SK-N-SH treated with all-trans-retinoic acid at 6 μM for 48 hours (cell line): ENCODE measurements around the gene FAM83D.

Experiments used
- ATAC-seq: fragments of 200-7000 bp; cut with Tn5 transposase; 3 replicates; pipeline ENCODE4 v1.9.1; 2020; ENCODE audit warnings: mild to moderate bottlenecking, moderate library complexity
- ARNTL ChIP-seq: fragments of 450-650 bp; formaldehyde crosslinking; IDR thresholded peaks from 2 replicates; pipeline ENCODE4 v1.5.0; 2020; ENCODE audit warnings: low read depth, mild to moderate bottlenecking, moderate library complexity, borderline replicate concordance
- BACH2 ChIP-seq: fragments of 250-450 bp; sonication (Bioruptor Pico); IDR thresholded peaks from 2 replicates; pipeline ENCODE4 v1.9.0; 2021; ENCODE audit warnings: mild to moderate bottlenecking, borderline replicate concordance
- CSDC2 ChIP-seq: fragments of 250-450 bp; sonication (Bioruptor Pico); IDR thresholded peaks from 2 replicates; pipeline ENCODE4 v1.5.0; 2020; ENCODE audit warnings: mild to moderate bottlenecking, moderate library complexity
- ESRRG ChIP-seq: fragments of 250-450 bp; sonication (Bioruptor Pico); IDR thresholded peaks from 2 replicates; pipeline ENCODE4 v1.6.1; 2021; ENCODE audit warnings: mild to moderate bottlenecking
- GLIS3 ChIP-seq: fragments of 250-450 bp; sonication (Bioruptor Pico); IDR thresholded peaks from 2 replicates; pipeline ENCODE4 v1.5.0; 2020; ENCODE audit warnings: mild to moderate bottlenecking, moderate library complexity
- ISL1 ChIP-seq: fragments of 250-450 bp; sonication (Bioruptor Pico); IDR thresholded peaks from 2 replicates; pipeline ENCODE4 v2.1.2; 2022; ENCODE audit warnings: mild to moderate bottlenecking, moderate library complexity
- PPARA ChIP-seq: fragments of 250-450 bp; sonication (Bioruptor Pico); IDR thresholded peaks from 2 replicates; pipeline ENCODE4 v1.5.0; 2020; ENCODE audit warnings: mild to moderate bottlenecking, borderline replicate concordance
- RARB ChIP-seq: fragments of 250-450 bp; sonication (Bioruptor Pico); IDR thresholded peaks from 2 replicates; pipeline ENCODE4 v1.8.0; 2021; ENCODE audit warnings: mild to moderate bottlenecking, moderate library complexity
- SNAI2 ChIP-seq: fragments of 250-450 bp; sonication (Bioruptor Pico); IDR thresholded peaks from 2 replicates; pipeline ENCODE4 v1.5.0; 2020; ENCODE audit warnings: mild to moderate bottlenecking, moderate library complexity
- TOX ChIP-seq: fragments of 250-450 bp; sonication (Bioruptor Pico); IDR thresholded peaks from 2 replicates; pipeline ENCODE4 v1.8.0; 2021; ENCODE audit warnings: mild to moderate bottlenecking, moderate library complexity, borderline replicate concordance
- ZC3H10 ChIP-seq: fragments of 250-450 bp; sonication (Bioruptor Pico); IDR thresholded peaks from 2 replicates; pipeline ENCODE4 v1.5.1; 2021; ENCODE audit warnings: mild to moderate bottlenecking, moderate library complexity
- ZFP3 ChIP-seq: fragments of 250-450 bp; sonication (Bioruptor Pico); IDR thresholded peaks from 2 replicates; pipeline ENCODE4 v1.5.0; 2020; ENCODE audit warnings: mild to moderate bottlenecking, moderate library complexity
- ZFP30 ChIP-seq: fragments of 450-650 bp; formaldehyde crosslinking; IDR thresholded peaks from 2 replicates; pipeline ENCODE4 v1.5.0; 2022; ENCODE audit warnings: mild to moderate bottlenecking, moderate library complexity
- ZNF565 ChIP-seq: fragments of 450-650 bp; formaldehyde crosslinking; conservative IDR thresholded peaks from 2 replicates; pipeline ENCODE4 v1.5.0; 2020; ENCODE audit warnings: low read depth, mild to moderate bottlenecking, moderate library complexity
- ZNF70 ChIP-seq: fragments of 450-650 bp; formaldehyde crosslinking; IDR thresholded peaks from 2 replicates; pipeline ENCODE4 v1.5.0; 2020; ENCODE audit warnings: mild to moderate bottlenecking, moderate library complexity
- ZNF8 ChIP-seq: fragments of 450-650 bp; formaldehyde crosslinking; IDR thresholded peaks from 2 replicates; pipeline ENCODE4 v1.5.0; 2020; ENCODE audit warnings: mild to moderate bottlenecking, moderate library complexity
- TF ChIP-seq, protein P1 (sequence below): fragments of 250-450 bp; sonication (Bioruptor Pico); IDR thresholded peaks from 2 replicates; pipeline ENCODE4 v1.5.1; 2020; ENCODE audit warnings: low read depth, mild to moderate bottlenecking, moderate library complexity
- TF ChIP-seq, protein P2 (sequence below): fragments of 250-450 bp; sonication (Bioruptor Pico); IDR thresholded peaks from 2 replicates; pipeline ENCODE4 v1.8.0; 2020; ENCODE audit warnings: mild to moderate bottlenecking, moderate library complexity, borderline replicate concordance
- TF ChIP-seq, protein P3 (sequence below): fragments of 250-450 bp; sonication (Bioruptor Pico); IDR thresholded peaks from 2 replicates; pipeline ENCODE4 v1.5.0; 2020; ENCODE audit warnings: mild to moderate bottlenecking, moderate library complexity
- TF ChIP-seq, protein P4 (sequence below): fragments of 250-450 bp; sonication (Bioruptor Pico); IDR thresholded peaks from 2 replicates; pipeline ENCODE4 v1.5.1; 2021; ENCODE audit warnings: mild to moderate bottlenecking, moderate library complexity
- TF ChIP-seq, protein P5 (sequence below): fragments of 250-450 bp; sonication (Bioruptor Pico); IDR thresholded peaks from 2 replicates; pipeline ENCODE4 v1.8.0; 2021; ENCODE audit warnings: low read depth, mild to moderate bottlenecking, moderate library complexity, borderline replicate concordance

The FAM83D gene

DNA sequence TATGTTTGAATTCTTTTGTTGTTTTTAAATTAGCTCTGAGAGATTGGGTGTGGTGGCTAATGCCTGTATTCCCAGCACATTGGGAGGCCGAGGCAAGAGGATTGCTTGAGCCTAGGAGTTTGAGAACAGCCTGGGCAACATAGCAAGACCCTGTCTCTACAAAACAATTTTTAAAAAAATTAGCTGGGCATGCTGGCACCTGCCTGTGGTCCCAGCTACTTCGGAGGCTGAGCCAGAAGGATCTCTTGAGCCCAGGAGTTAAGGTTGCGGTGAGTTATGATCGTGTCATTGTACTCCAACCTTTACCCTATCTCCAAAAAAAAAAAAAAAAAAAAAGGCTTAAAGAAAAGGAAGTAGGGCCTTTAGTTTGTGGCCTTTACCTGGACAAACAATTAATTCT is 58.8 kb downstream of the FAM83D start:
- TF ChIP-seq CSDC2, result no peak
- TF ChIP-seq, protein P1, sequence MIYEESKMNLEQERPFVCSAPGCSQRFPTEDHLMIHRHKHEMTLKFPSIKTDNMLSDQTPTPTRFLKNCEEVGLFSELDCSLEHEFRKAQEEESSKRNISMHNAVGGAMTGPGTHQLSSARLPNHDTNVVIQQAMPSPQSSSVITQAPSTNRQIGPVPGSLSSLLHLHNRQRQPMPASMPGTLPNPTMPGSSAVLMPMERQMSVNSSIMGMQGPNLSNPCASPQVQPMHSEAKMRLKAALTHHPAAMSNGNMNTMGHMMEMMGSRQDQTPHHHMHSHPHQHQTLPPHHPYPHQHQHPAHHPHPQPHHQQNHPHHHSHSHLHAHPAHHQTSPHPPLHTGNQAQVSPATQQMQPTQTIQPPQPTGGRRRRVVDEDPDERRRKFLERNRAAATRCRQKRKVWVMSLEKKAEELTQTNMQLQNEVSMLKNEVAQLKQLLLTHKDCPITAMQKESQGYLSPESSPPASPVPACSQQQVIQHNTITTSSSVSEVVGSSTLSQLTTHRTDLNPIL, result no peak
- no peak for TF ChIP-seq ZC3H10
- TF ChIP-seq BACH2, result no peak
- no peak for TF ChIP-seq TOX (CRISPR knock-in tag)
- TF ChIP-seq, protein P2, sequence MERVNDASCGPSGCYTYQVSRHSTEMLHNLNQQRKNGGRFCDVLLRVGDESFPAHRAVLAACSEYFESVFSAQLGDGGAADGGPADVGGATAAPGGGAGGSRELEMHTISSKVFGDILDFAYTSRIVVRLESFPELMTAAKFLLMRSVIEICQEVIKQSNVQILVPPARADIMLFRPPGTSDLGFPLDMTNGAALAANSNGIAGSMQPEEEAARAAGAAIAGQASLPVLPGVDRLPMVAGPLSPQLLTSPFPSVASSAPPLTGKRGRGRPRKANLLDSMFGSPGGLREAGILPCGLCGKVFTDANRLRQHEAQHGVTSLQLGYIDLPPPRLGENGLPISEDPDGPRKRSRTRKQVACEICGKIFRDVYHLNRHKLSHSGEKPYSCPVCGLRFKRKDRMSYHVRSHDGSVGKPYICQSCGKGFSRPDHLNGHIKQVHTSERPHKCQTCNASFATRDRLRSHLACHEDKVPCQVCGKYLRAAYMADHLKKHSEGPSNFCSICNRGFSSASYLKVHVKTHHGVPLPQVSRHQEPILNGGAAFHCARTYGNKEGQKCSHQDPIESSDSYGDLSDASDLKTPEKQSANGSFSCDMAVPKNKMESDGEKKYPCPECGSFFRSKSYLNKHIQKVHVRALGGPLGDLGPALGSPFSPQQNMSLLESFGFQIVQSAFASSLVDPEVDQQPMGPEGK (CRISPR knock-in tag), result no peak
- no peak for TF ChIP-seq GLIS3
- TF ChIP-seq, protein P3, sequence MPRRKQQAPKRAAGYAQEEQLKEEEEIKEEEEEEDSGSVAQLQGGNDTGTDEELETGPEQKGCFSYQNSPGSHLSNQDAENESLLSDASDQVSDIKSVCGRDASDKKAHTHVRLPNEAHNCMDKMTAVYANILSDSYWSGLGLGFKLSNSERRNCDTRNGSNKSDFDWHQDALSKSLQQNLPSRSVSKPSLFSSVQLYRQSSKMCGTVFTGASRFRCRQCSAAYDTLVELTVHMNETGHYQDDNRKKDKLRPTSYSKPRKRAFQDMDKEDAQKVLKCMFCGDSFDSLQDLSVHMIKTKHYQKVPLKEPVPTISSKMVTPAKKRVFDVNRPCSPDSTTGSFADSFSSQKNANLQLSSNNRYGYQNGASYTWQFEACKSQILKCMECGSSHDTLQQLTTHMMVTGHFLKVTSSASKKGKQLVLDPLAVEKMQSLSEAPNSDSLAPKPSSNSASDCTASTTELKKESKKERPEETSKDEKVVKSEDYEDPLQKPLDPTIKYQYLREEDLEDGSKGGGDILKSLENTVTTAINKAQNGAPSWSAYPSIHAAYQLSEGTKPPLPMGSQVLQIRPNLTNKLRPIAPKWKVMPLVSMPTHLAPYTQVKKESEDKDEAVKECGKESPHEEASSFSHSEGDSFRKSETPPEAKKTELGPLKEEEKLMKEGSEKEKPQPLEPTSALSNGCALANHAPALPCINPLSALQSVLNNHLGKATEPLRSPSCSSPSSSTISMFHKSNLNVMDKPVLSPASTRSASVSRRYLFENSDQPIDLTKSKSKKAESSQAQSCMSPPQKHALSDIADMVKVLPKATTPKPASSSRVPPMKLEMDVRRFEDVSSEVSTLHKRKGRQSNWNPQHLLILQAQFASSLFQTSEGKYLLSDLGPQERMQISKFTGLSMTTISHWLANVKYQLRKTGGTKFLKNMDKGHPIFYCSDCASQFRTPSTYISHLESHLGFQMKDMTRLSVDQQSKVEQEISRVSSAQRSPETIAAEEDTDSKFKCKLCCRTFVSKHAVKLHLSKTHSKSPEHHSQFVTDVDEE (CRISPR knock-in tag), result no peak
- TF ChIP-seq ESRRG, result no peak
- TF ChIP-seq, protein P4, sequence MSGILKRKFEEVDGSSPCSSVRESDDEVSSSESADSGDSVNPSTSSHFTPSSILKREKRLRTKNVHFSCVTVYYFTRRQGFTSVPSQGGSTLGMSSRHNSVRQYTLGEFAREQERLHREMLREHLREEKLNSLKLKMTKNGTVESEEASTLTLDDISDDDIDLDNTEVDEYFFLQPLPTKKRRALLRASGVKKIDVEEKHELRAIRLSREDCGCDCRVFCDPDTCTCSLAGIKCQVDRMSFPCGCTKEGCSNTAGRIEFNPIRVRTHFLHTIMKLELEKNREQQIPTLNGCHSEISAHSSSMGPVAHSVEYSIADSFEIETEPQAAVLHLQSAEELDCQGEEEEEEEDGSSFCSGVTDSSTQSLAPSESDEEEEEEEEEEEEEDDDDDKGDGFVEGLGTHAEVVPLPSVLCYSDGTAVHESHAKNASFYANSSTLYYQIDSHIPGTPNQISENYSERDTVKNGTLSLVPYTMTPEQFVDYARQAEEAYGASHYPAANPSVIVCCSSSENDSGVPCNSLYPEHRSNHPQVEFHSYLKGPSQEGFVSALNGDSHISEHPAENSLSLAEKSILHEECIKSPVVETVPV, result no peak
- no peak for TF ChIP-seq RARB (CRISPR knock-in tag)
- no peak for TF ChIP-seq ZFP3 (CRISPR knock-in tag)
- no peak for TF ChIP-seq ARNTL
- no peak for TF ChIP-seq PPARA
- TF ChIP-seq, all 23 proteins: peak for 0
- ATAC-seq, result peak; percentile 19

DNA sequence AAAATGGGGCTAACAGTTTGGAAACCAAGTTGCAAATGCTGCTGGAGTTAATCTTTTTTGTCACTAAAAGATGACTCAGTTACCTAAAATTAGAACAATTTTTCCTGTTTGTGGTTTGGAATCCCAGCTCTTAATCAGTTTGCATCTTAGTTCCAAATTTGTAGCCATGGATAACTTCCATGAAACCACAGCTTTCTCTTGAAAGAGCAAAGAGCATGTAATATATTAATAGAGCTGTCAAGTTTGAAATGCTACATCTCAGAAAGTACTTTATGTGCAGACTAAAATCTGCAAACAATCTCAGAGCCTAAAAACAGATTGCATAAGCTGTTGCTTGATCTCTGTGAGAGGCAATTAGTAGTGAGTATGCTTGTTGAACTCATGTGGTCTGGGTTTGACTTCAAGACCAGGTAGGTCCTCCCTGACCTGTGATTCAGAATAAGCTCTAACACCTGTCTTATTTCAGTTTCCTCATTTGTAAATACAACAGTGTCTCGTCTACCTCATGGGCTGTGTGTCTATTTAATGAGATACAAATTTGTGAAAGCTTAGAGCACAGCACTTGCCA is 59.5 kb downstream of the FAM83D start:
- TF ChIP-seq ZFP30 (CRISPR knock-in tag) (no peak), ZC3H10 (peak; percentile 82), TOX (CRISPR knock-in tag) (peak; percentile 97), BACH2 (no peak), CSDC2 (no peak), SNAI2 (CRISPR knock-in tag) (no peak), ZNF70 (no peak), ZNF8 (CRISPR knock-in tag) (no peak), ZNF565 (CRISPR knock-in tag) (no peak), PPARA (no peak), ESRRG (no peak), ISL1 (CRISPR knock-in tag) (peak; percentile 95)
- TF ChIP-seq, protein P5, sequence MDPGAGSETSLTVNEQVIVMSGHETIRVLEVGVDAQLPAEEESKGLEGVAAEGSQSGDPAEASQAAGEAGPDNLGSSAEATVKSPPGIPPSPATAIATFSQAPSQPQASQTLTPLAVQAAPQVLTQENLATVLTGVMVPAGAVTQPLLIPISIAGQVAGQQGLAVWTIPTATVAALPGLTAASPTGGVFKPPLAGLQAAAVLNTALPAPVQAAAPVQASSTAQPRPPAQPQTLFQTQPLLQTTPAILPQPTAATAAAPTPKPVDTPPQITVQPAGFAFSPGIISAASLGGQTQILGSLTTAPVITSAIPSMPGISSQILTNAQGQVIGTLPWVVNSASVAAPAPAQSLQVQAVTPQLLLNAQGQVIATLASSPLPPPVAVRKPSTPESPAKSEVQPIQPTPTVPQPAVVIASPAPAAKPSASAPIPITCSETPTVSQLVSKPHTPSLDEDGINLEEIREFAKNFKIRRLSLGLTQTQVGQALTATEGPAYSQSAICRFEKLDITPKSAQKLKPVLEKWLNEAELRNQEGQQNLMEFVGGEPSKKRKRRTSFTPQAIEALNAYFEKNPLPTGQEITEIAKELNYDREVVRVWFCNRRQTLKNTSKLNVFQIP, result 0 out of 2 replicates have a peak, but pooled peaks have one; percentile 31
- TF ChIP-seq, protein P2 (CRISPR knock-in tag), result peak; percentile 60; the same call in 1 of the 2 replicates

More for the DNA sequence above, 59.5 kb downstream of the FAM83D start:
- peak; percentile 94 for ATAC-seq
